SK-N-SH treated with all-trans-retinoic acid at 6 μM for 48 hours (cell line): ENCODE measurements around the gene DNAH9.

Experiments used
- ATAC-seq: fragments of 200-7000 bp; cut with Tn5 transposase; 3 replicates; pipeline ENCODE4 v1.9.1; 2020; ENCODE audit warnings: mild to moderate bottlenecking, moderate library complexity
- ARNTL ChIP-seq: fragments of 450-650 bp; formaldehyde crosslinking; IDR thresholded peaks from 2 replicates; pipeline ENCODE4 v1.5.0; 2020; ENCODE audit warnings: low read depth, mild to moderate bottlenecking, moderate library complexity, borderline replicate concordance
- BACH2 ChIP-seq: fragments of 250-450 bp; sonication (Bioruptor Pico); IDR thresholded peaks from 2 replicates; pipeline ENCODE4 v1.9.0; 2021; ENCODE audit warnings: mild to moderate bottlenecking, borderline replicate concordance
- CSDC2 ChIP-seq: fragments of 250-450 bp; sonication (Bioruptor Pico); IDR thresholded peaks from 2 replicates; pipeline ENCODE4 v1.5.0; 2020; ENCODE audit warnings: mild to moderate bottlenecking, moderate library complexity
- ESRRG ChIP-seq: fragments of 250-450 bp; sonication (Bioruptor Pico); IDR thresholded peaks from 2 replicates; pipeline ENCODE4 v1.6.1; 2021; ENCODE audit warnings: mild to moderate bottlenecking
- GLIS3 ChIP-seq: fragments of 250-450 bp; sonication (Bioruptor Pico); IDR thresholded peaks from 2 replicates; pipeline ENCODE4 v1.5.0; 2020; ENCODE audit warnings: mild to moderate bottlenecking, moderate library complexity
- ISL1 ChIP-seq: fragments of 250-450 bp; sonication (Bioruptor Pico); IDR thresholded peaks from 2 replicates; pipeline ENCODE4 v2.1.2; 2022; ENCODE audit warnings: mild to moderate bottlenecking, moderate library complexity
- OSR1 ChIP-seq: fragments of 250-450 bp; sonication (Bioruptor Pico); IDR thresholded peaks from 2 replicates; pipeline ENCODE4 v1.8.0; 2022; ENCODE audit warnings: moderate library complexity, mild to moderate bottlenecking, inconsistent platforms
- PPARA ChIP-seq: fragments of 250-450 bp; sonication (Bioruptor Pico); IDR thresholded peaks from 2 replicates; pipeline ENCODE4 v1.5.0; 2020; ENCODE audit warnings: mild to moderate bottlenecking, borderline replicate concordance
- RARB ChIP-seq: fragments of 250-450 bp; sonication (Bioruptor Pico); IDR thresholded peaks from 2 replicates; pipeline ENCODE4 v1.8.0; 2021; ENCODE audit warnings: mild to moderate bottlenecking, moderate library complexity
- SNAI2 ChIP-seq: fragments of 250-450 bp; sonication (Bioruptor Pico); IDR thresholded peaks from 2 replicates; pipeline ENCODE4 v1.5.0; 2020; ENCODE audit warnings: mild to moderate bottlenecking, moderate library complexity
- TCF4 ChIP-seq: fragments of 250-450 bp; sonication (Bioruptor Pico); IDR thresholded peaks from 2 replicates; pipeline ENCODE4 v1.8.0; 2021; ENCODE audit warnings: mild to moderate bottlenecking, moderate library complexity, borderline replicate concordance
- TOX ChIP-seq: fragments of 250-450 bp; sonication (Bioruptor Pico); IDR thresholded peaks from 2 replicates; pipeline ENCODE4 v1.8.0; 2021; ENCODE audit warnings: mild to moderate bottlenecking, moderate library complexity, borderline replicate concordance
- ZC3H10 ChIP-seq: fragments of 250-450 bp; sonication (Bioruptor Pico); IDR thresholded peaks from 2 replicates; pipeline ENCODE4 v1.5.1; 2021; ENCODE audit warnings: mild to moderate bottlenecking, moderate library complexity
- ZFP30 ChIP-seq: fragments of 450-650 bp; formaldehyde crosslinking; IDR thresholded peaks from 2 replicates; pipeline ENCODE4 v1.5.0; 2022; ENCODE audit warnings: mild to moderate bottlenecking, moderate library complexity
- ZNF565 ChIP-seq: fragments of 450-650 bp; formaldehyde crosslinking; conservative IDR thresholded peaks from 2 replicates; pipeline ENCODE4 v1.5.0; 2020; ENCODE audit warnings: low read depth, mild to moderate bottlenecking, moderate library complexity
- ZNF70 ChIP-seq: fragments of 450-650 bp; formaldehyde crosslinking; IDR thresholded peaks from 2 replicates; pipeline ENCODE4 v1.5.0; 2020; ENCODE audit warnings: mild to moderate bottlenecking, moderate library complexity
- ZNF8 ChIP-seq: fragments of 450-650 bp; formaldehyde crosslinking; IDR thresholded peaks from 2 replicates; pipeline ENCODE4 v1.5.0; 2020; ENCODE audit warnings: mild to moderate bottlenecking, moderate library complexity
- TF ChIP-seq, protein P1 (sequence below): fragments of 250-450 bp; sonication (Bioruptor Pico); IDR thresholded peaks from 2 replicates; pipeline ENCODE4 v1.8.0; 2021; ENCODE audit warnings: low read depth, mild to moderate bottlenecking, moderate library complexity, borderline replicate concordance
- TF ChIP-seq, protein P2 (sequence below): fragments of 250-450 bp; sonication (Bioruptor Pico); IDR thresholded peaks from 2 replicates; pipeline ENCODE4 v1.5.1; 2020; ENCODE audit warnings: low read depth, mild to moderate bottlenecking, moderate library complexity
- TF ChIP-seq, protein P3 (sequence below): fragments of 250-450 bp; sonication (Bioruptor Pico); IDR thresholded peaks from 2 replicates; pipeline ENCODE4 v1.5.1; 2021; ENCODE audit warnings: mild to moderate bottlenecking, moderate library complexity
- TF ChIP-seq, protein P4 (sequence below): fragments of 250-450 bp; sonication (Bioruptor Pico); IDR thresholded peaks from 2 replicates; pipeline ENCODE4 v1.8.0; 2020; ENCODE audit warnings: mild to moderate bottlenecking, moderate library complexity, borderline replicate concordance

DNAH9 gene

DNA sequence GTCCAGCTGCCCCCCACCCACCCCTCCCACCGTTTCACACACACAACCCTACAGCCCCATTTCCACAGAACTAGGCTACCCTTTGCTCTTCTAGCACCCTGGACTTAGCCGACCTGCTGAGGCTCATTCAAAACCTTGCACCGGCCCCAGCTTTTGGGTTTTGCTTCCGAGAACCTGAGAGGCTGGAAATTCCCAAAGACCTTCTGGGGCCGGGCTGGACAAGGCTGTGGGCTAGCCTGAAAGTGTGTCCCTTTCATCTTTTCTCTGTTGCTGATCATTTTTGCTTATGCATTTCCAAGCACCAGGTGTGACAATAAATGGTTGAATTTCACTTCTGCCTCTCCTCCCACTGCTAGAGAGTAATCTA lies 139.0 kb downstream of the DNAH9 start (continued):
- TF ChIP-seq PPARA = no peak
- no peak for TF ChIP-seq SNAI2
- TF ChIP-seq, protein P1, sequence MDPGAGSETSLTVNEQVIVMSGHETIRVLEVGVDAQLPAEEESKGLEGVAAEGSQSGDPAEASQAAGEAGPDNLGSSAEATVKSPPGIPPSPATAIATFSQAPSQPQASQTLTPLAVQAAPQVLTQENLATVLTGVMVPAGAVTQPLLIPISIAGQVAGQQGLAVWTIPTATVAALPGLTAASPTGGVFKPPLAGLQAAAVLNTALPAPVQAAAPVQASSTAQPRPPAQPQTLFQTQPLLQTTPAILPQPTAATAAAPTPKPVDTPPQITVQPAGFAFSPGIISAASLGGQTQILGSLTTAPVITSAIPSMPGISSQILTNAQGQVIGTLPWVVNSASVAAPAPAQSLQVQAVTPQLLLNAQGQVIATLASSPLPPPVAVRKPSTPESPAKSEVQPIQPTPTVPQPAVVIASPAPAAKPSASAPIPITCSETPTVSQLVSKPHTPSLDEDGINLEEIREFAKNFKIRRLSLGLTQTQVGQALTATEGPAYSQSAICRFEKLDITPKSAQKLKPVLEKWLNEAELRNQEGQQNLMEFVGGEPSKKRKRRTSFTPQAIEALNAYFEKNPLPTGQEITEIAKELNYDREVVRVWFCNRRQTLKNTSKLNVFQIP = no peak
- TF ChIP-seq ISL1 (CRISPR knock-in tag) = no peak
- no peak for TF ChIP-seq ZNF8 (CRISPR knock-in tag)
- TF ChIP-seq, protein P2, sequence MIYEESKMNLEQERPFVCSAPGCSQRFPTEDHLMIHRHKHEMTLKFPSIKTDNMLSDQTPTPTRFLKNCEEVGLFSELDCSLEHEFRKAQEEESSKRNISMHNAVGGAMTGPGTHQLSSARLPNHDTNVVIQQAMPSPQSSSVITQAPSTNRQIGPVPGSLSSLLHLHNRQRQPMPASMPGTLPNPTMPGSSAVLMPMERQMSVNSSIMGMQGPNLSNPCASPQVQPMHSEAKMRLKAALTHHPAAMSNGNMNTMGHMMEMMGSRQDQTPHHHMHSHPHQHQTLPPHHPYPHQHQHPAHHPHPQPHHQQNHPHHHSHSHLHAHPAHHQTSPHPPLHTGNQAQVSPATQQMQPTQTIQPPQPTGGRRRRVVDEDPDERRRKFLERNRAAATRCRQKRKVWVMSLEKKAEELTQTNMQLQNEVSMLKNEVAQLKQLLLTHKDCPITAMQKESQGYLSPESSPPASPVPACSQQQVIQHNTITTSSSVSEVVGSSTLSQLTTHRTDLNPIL = no peak
- TF ChIP-seq ZFP30 (CRISPR knock-in tag) = no peak
- no peak for TF ChIP-seq RARB (CRISPR knock-in tag)
- TF ChIP-seq OSR1 (CRISPR knock-in tag) = no peak

DNA sequence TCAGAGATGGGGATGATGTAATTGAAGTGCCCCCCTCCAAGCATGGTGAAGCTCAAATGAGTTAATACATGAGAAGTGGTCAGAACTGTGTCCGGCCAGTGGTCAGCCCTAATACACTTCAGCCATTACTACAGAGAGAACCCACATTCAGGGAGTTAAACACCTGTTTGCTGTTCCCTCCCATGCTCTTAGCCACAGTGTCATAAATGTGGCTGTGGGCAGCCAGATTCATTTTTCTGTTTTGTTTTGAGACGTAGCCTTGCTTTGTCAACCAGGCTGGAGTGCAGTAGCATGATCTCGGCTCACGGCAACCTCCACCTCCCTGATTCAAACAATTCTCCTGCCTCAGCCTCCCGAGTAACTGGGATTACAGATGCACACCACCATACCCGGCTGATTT lies 139.9 kb downstream of the DNAH9 start:
- no peak for ATAC-seq
- no peak for TF ChIP-seq ZNF8 (CRISPR knock-in tag)
- no peak for TF ChIP-seq ZFP30 (CRISPR knock-in tag)
- TF ChIP-seq, protein P2 = no peak
- TF ChIP-seq, protein P3, sequence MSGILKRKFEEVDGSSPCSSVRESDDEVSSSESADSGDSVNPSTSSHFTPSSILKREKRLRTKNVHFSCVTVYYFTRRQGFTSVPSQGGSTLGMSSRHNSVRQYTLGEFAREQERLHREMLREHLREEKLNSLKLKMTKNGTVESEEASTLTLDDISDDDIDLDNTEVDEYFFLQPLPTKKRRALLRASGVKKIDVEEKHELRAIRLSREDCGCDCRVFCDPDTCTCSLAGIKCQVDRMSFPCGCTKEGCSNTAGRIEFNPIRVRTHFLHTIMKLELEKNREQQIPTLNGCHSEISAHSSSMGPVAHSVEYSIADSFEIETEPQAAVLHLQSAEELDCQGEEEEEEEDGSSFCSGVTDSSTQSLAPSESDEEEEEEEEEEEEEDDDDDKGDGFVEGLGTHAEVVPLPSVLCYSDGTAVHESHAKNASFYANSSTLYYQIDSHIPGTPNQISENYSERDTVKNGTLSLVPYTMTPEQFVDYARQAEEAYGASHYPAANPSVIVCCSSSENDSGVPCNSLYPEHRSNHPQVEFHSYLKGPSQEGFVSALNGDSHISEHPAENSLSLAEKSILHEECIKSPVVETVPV (CRISPR knock-in tag) = no peak
- TF ChIP-seq ARNTL (CRISPR knock-in tag) = no peak
- TF ChIP-seq TOX (CRISPR knock-in tag) = no peak
- no peak for TF ChIP-seq ZNF565 (CRISPR knock-in tag)
- no peak for TF ChIP-seq GLIS3

DNA sequence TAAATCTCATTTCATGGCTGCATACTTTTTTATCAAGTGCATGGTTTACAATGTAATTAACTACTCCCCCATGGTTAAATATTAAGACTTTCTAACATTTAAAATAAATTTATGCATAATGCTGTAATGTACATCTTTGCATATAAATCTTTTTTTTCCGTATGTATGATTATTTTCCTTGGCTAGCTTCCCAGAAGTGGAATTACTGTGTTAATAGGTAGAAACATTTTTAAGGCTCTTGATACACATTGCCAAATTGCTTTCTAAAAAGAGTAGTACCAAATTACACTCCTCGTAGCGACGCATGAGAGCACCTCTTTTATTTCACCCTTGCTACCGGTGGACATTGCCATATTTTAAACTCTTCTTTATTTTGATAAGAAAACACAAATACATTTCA lies 141.1 kb downstream of the DNAH9 start:
- ATAC-seq = no peak
- TF ChIP-seq SNAI2 (no peak), ZNF565 (CRISPR knock-in tag) (no peak), GLIS3 (no peak), ISL1 (CRISPR knock-in tag) (no peak)

DNA sequence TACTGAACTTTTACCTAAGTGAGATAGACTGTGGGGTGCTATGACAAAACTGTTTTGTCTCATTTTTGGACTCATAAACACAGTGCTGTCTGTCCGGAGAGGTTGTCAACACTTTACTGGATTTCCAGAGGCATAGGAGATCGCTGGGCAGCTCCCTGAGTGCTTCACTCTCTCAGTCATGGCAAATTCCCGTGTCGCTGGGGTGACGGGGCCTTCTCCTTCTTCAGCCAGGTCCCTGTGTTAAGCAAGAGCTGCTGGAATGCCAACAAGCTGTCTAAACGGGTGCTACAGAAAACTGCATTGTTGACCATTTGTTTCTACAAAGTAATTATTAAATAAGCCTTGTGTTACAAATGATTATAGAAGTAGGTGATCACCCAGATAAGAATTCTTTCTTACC lies 141.6 kb downstream of the DNAH9 start:
- TF ChIP-seq CSDC2 (CRISPR knock-in tag) (no peak), ZNF565 (CRISPR knock-in tag) (no peak), BACH2 (CRISPR knock-in tag) (no peak), PPARA (no peak), ESRRG (CRISPR knock-in tag) (no peak), TCF4 (CRISPR knock-in tag) (no peak), ZNF70 (CRISPR knock-in tag) (no peak), ISL1 (CRISPR knock-in tag) (no peak), ZNF8 (CRISPR knock-in tag) (no peak), OSR1 (CRISPR knock-in tag) (no peak), ZC3H10 (CRISPR knock-in tag) (no peak), ARNTL (CRISPR knock-in tag) (no peak), ZFP30 (CRISPR knock-in tag) (no peak), GLIS3 (no peak), RARB (CRISPR knock-in tag) (no peak)
- TF ChIP-seq, protein P1 = no peak
- TF ChIP-seq, protein P3 (CRISPR knock-in tag) = no peak
- TF ChIP-seq, protein P2 = no peak
- TF ChIP-seq, protein P4, sequence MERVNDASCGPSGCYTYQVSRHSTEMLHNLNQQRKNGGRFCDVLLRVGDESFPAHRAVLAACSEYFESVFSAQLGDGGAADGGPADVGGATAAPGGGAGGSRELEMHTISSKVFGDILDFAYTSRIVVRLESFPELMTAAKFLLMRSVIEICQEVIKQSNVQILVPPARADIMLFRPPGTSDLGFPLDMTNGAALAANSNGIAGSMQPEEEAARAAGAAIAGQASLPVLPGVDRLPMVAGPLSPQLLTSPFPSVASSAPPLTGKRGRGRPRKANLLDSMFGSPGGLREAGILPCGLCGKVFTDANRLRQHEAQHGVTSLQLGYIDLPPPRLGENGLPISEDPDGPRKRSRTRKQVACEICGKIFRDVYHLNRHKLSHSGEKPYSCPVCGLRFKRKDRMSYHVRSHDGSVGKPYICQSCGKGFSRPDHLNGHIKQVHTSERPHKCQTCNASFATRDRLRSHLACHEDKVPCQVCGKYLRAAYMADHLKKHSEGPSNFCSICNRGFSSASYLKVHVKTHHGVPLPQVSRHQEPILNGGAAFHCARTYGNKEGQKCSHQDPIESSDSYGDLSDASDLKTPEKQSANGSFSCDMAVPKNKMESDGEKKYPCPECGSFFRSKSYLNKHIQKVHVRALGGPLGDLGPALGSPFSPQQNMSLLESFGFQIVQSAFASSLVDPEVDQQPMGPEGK (CRISPR knock-in tag) = no peak
- TF ChIP-seq, all 23 proteins: peak for 0
- no peak for ATAC-seq
